ENCODE data around the gene CH25H. TPM values are rescaled to one million over a fixed set of nuclear protein-coding genes. Genes with fewer than 3 reads are reported as not detected.
"Not testable (repeated sequence)": the region's sequence is repeated elsewhere in the genome, so short reads cannot be mapped to it uniquely, and the experiment has no call there.

Gene CH25H
- total RNA-seq, 1 donor from 2014 or later = 10.0 TPM

DNA sequence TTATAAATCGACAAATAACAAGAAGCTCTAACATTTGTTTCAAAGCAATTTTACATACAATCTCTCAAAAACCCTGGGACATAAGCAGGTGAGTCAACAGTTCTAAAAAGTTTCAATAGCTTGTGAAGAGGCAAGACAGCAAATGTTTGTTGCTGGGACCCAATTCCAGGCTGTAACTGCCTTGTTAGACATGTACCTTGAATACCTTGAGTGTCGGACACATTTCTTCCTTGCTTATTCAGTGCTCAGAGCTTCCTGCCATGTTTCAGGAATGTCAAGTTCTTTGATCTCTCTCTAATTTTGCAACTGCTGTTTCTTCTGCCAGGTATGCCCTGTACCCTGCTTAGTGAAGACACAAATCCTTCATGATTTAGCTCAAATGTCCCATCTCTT is 5.1 kb downstream of the CH25H start:
- H3K9me3 Mint-ChIP-seq (ENCODE audit: unreplicated experiment) = no peaks in the 10 kb centered on the region
- no peaks in the 10 kb centered on the region for H3K36me3 Mint-ChIP-seq (ENCODE audit: low read depth, unreplicated experiment)
- H3K27me3 Mint-ChIP-seq (ENCODE audit: unreplicated experiment) = peaks cover 4% of the 10 kb centered on the region
- H3K4me3 Mint-ChIP-seq (ENCODE audit: unreplicated experiment) = no peak overlapping the region
- peaks cover 14% of the 10 kb centered on the region for H3K4me1 Mint-ChIP-seq (ENCODE audit: unreplicated experiment)
- DNase-seq (ENCODE audit: low spot score) = no peak
- H3K27ac Mint-ChIP-seq (ENCODE audit: unreplicated experiment) = no peak overlapping the region
- TF ChIP-seq, protein P1, sequence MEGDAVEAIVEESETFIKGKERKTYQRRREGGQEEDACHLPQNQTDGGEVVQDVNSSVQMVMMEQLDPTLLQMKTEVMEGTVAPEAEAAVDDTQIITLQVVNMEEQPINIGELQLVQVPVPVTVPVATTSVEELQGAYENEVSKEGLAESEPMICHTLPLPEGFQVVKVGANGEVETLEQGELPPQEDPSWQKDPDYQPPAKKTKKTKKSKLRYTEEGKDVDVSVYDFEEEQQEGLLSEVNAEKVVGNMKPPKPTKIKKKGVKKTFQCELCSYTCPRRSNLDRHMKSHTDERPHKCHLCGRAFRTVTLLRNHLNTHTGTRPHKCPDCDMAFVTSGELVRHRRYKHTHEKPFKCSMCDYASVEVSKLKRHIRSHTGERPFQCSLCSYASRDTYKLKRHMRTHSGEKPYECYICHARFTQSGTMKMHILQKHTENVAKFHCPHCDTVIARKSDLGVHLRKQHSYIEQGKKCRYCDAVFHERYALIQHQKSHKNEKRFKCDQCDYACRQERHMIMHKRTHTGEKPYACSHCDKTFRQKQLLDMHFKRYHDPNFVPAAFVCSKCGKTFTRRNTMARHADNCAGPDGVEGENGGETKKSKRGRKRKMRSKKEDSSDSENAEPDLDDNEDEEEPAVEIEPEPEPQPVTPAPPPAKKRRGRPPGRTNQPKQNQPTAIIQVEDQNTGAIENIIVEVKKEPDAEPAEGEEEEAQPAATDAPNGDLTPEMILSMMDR (IDR thresholded peaks at IDR 0.05; ENCODE audit: unreplicated experiment) = no peak

DNA sequence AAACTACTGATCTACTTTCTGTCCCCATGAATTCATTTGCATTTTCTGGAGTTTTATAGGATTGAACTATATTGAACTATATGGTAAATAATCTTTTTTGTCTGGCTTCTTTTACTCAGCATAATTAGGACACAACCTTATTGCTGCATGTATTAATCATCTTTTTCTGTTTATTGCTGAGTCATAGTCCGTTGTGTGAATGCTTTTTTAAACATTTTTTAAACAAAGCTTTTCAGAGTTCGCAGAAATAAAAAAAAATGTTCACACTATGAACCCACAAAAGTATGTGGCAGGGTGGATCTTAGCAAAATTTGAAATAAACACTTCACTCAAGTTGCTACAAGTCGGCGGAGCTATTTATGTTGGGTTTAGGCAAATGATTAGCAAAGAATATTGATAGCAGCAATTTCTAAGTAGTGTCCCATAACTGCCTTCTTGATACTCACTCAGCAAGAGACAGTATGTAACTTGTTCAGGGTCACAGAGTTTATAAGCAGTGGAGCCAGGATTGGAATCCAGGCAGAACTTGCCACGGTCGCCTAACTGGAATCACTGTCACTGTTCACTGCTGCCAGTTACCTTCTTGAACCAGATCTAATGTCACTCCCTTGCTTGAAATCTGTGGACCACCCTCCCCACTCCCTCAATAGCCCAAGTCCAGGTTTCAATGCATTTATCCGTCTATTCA is 5.6 kb downstream of the CH25H start:
- Mint-ChIP-seq H3K27me3 (ENCODE audit: unreplicated experiment) (peaks cover 4% of the 10 kb centered on the region), H3K27ac (ENCODE audit: unreplicated experiment) (no peak overlapping the region), H3K4me1 (ENCODE audit: unreplicated experiment) (peaks cover 9% of the 10 kb centered on the region), H3K4me3 (ENCODE audit: unreplicated experiment) (no peak overlapping the region), H3K36me3 (ENCODE audit: low read depth, unreplicated experiment) (no peaks in the 10 kb centered on the region), H3K9me3 (ENCODE audit: unreplicated experiment) (no peaks in the 10 kb centered on the region)
- TF ChIP-seq, protein P1 (IDR thresholded peaks at IDR 0.05; ENCODE audit: unreplicated experiment) = no peak
- no peak for DNase-seq (ENCODE audit: low spot score)

GRCh38 chr10:89197473-89197872 is 9.6 kb downstream of the CH25H start:
- H3K36me3 Mint-ChIP-seq (ENCODE audit: low read depth, unreplicated experiment) = no peaks in the 10 kb centered on the region
- H3K27me3 Mint-ChIP-seq (ENCODE audit: unreplicated experiment) = no peaks in the 10 kb centered on the region
- no peak overlapping the region for H3K27ac Mint-ChIP-seq (ENCODE audit: unreplicated experiment)
- no peak overlapping the region for H3K4me3 Mint-ChIP-seq (ENCODE audit: unreplicated experiment)
- no peaks in the 10 kb centered on the region for H3K9me3 Mint-ChIP-seq (ENCODE audit: unreplicated experiment)
- TF ChIP-seq, protein P1 (IDR thresholded peaks at IDR 0.05; ENCODE audit: unreplicated experiment) = no peak
- DNase-seq (ENCODE audit: low spot score) = no peak
- H3K4me1 Mint-ChIP-seq (ENCODE audit: unreplicated experiment) = peaks cover 2% of the 10 kb centered on the region

- H3K4me3 Mint-ChIP-seq (ENCODE audit: unreplicated experiment); H3K36me3 Mint-ChIP-seq (ENCODE audit: low read depth, unreplicated experiment); DNase-seq (ENCODE audit: low spot score); H3K27me3 Mint-ChIP-seq (ENCODE audit: unreplicated experiment); H3K4me1 Mint-ChIP-seq (ENCODE audit: unreplicated experiment); H3K27ac Mint-ChIP-seq (ENCODE audit: unreplicated experiment); H3K9me3 Mint-ChIP-seq (ENCODE audit: unreplicated experiment): not testable (repeated sequence)
Measured at GRCh38 chr10:89191301-89191700, 15.8 kb downstream of the CH25H start.

- Mint-ChIP-seq H3K4me1 (ENCODE audit: unreplicated experiment) (no peaks in the 10 kb centered on the region), H3K36me3 (ENCODE audit: low read depth, unreplicated experiment) (no peaks in the 10 kb centered on the region), H3K27ac (ENCODE audit: unreplicated experiment) (no peak overlapping the region), H3K4me3 (ENCODE audit: unreplicated experiment) (no peak overlapping the region), H3K9me3 (ENCODE audit: unreplicated experiment) (no peaks in the 10 kb centered on the region), H3K27me3 (ENCODE audit: unreplicated experiment) (peaks cover 2% of the 10 kb centered on the region)
- TF ChIP-seq, protein P1 (IDR thresholded peaks at IDR 0.05; ENCODE audit: unreplicated experiment) = no peak
- DNase-seq (ENCODE audit: low spot score) = no peak
Measured at GRCh38 chr10:89189211-89189734, 17.8 kb downstream of the CH25H start.

All from endothelial cell (in vitro differentiated cells).